ENCODE data around the gene ARHGAP30.
"Not testable (repeated sequence)": the region's sequence is repeated elsewhere in the genome, so short reads cannot be mapped to it uniquely, and the experiment has no call there.

The ARHGAP30 gene

DNA sequence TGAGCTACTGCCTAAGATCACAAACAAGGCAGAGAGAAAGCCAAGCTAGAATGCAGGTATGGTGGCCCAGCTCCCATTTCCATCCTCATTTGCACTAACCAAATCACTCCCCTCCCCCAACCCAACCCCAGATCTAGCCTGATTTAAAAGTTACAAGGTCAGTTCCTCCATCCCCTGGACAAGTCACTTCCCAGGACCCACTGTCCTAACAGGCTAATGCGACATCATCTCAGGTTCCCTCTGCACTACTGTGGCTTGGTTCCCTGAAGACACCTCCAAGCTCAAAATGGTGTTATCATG is 51.1 kb downstream of the ARHGAP30 start:
- no peak for TF ChIP-seq CTCF (IDR thresholded peaks at IDR 0.05; ENCODE audit: low read depth, low read length)
- no peak overlapping the region for H3K4me3 ChIP-seq (replicated peaks in 1 of 2; ENCODE audit: low read depth in 2 of 2, low read length in 2 of 2)
- no peak for DNase-seq (ENCODE audit: low read depth in 2 of 2)

- TF ChIP-seq CTCF (IDR thresholded peaks at IDR 0.05; ENCODE audit: low read depth, low read length), result no peak
- H3K4me3 ChIP-seq (replicated peaks in 1 of 2; ENCODE audit: low read depth in 2 of 2, low read length in 2 of 2), result no peak overlapping the region
- no peak for DNase-seq (ENCODE audit: low read depth in 2 of 2)
Measured at GRCh38 chr1:161017756-161018630, 51.7 kb downstream of the ARHGAP30 start.

- DNase-seq (ENCODE audit: low read depth in 2 of 2); H3K4me3 ChIP-seq (replicated peaks in 1 of 2; ENCODE audit: low read depth in 2 of 2, low read length in 2 of 2): not testable (repeated sequence)
Measured at GRCh38 chr1:161017181-161017580, 52.5 kb downstream of the ARHGAP30 start.

DNA sequence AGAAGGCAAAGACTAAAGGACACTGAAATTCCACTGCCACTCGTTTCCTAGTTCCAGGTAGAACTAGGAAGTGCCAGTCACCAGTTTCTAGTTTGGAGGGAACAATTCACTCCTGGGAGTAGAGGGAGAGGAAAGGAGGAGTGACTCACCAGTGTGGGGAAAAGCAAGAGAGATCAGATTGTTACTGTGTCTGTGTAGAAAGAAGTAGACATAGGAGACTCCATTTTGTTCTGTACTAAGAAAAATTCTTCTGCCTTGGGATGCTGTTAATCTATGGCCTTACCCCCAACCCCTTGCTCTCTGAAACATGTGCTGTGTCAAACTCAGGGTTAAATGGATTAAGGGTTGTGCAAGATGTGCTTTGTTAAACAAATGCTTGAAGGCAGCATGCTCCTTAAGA is 53.0 kb downstream of the ARHGAP30 start:
- not testable (repeated sequence) for H3K4me3 ChIP-seq (replicated peaks in 1 of 2; ENCODE audit: low read depth in 2 of 2, low read length in 2 of 2)
- DNase-seq (ENCODE audit: low read depth in 2 of 2), result peak; percentile 26 to 56

DNA sequence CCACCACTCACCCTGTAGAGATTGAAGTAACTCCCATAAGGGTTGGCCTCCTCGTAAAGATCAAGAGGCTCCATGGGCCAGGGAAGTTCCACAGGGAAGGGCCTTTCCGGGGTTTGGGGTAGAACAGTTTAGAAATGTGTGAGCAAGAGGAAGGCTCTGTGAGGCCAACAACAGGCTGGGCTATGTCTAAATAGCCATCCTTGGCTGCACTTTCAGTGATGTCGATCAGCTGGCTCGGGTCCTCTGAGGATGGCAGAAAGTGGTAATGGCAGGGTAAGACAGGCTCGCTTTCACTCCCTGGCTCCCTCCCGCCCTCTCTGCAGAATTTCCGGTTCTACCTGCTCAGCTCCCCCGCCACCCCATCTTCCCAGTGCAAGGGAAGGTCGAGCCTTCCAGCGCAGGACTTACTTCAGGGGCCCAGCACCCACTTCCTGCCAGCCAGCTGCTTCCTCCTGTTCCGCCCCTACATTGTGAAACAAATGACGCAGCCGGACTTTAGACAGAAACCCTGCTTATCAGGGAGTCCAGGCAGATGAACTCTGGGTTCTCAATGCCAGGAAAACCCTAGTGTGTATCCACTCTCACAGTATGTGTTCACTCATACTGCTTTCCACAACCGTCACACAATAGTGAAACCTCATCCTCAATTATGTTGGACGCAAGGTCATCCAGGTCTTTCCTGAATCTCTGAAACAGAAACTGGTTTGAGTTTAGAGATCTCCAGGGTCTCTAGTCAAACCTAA is 56.0 kb downstream of the ARHGAP30 start:
- TF ChIP-seq CTCF (IDR thresholded peaks at IDR 0.05; ENCODE audit: low read depth, low read length), result no peak
- DNase-seq (ENCODE audit: low read depth in 2 of 2), result peak; percentile 92 to 98
- peak overlapping the region in 1 of 2 donors; percentile 27 for H3K4me3 ChIP-seq (replicated peaks in 1 of 2; ENCODE audit: low read depth in 2 of 2, low read length in 2 of 2)

DNA sequence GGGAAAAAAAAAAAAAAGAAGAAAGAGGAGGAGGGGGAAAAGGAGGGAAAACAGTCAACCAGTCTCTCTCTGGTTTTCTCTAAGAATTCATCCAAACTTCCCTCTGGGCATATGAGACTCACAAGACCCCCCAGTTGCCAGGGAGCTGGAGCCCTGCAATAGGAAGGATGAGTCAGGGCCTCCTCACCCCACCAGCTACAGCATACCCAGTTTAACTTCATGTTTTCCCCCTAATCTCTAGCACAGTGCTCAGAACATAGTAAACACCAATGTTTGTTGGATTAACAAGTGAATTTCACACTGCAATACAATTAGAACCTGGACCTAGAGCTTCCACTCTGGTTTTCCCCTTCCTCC is 56.6 kb downstream of the ARHGAP30 start:
- DNase-seq (ENCODE audit: low read depth in 2 of 2), result peak; percentile 40 to 64
- no peak overlapping the region for H3K4me3 ChIP-seq (replicated peaks in 1 of 2; ENCODE audit: low read depth in 2 of 2, low read length in 2 of 2)
- no peak for TF ChIP-seq CTCF (IDR thresholded peaks at IDR 0.05; ENCODE audit: low read depth, low read length)

DNA sequence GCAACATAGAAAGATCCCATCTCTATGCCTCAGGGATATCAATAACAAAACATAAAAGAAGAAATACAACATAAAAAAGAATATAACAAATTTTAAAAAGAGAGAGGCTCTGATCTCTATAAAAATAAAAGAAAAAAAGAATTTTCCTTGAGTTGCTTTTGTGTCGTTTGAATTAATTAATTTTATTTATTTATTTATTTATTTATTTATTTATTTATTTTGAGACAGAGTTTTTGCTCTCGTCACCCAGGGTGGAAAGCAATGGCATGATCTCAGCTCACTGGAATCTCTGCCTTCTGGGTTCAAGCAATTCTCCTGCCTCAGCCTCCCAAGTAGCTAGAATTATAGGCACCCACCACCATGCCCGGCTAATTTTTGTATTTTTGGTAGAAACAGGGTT is 57.3 kb downstream of the ARHGAP30 start:
- H3K4me3 ChIP-seq (replicated peaks in 1 of 2; ENCODE audit: low read depth in 2 of 2, low read length in 2 of 2), result no peak overlapping the region
- no peak for DNase-seq (ENCODE audit: low read depth in 2 of 2)
- TF ChIP-seq CTCF (IDR thresholded peaks at IDR 0.05; ENCODE audit: low read depth, low read length), result no peak

Measured in cardiac fibroblast (primary cell).